GM19240 (cell line): ENCODE measurements around the gene SLAMF1.
"Not testable (repeated sequence)": the region's sequence is repeated elsewhere in the genome, so short reads cannot be mapped to it uniquely, and the experiment has no call there.

Experiments
- DNase-seq: peaks from one replicate; pipeline ENCODE4 v3.0.0; 2011; ENCODE audit warnings: low spot score; ENCODE audit not compliant: insufficient read length

Gene SLAMF1

GRCh38 chr1:160640359-160641123 lies 6.3 kb downstream of the SLAMF1 start:
- no peak for DNase-seq

- no peak for DNase-seq
Measured at GRCh38 chr1:160639652-160640051, 7.2 kb downstream of the SLAMF1 start.

- no peak for DNase-seq
Measured at GRCh38 chr1:160638926-160639325, 7.9 kb downstream of the SLAMF1 start.

- DNase-seq, result no peak
Measured at GRCh38 chr1:160638540-160638857, 8.3 kb downstream of the SLAMF1 start.

- DNase-seq, result no peak
Measured at GRCh38 chr1:160637821-160638539, 8.9 kb downstream of the SLAMF1 start.

GRCh38 chr1:160637065-160637464 lies 9.8 kb downstream of the SLAMF1 start:
- DNase-seq, result no peak

- no peak for DNase-seq
Measured at GRCh38 chr1:160636547-160636946, 10.3 kb downstream of the SLAMF1 start.

- no peak for DNase-seq
Measured at GRCh38 chr1:160636076-160636475, 10.8 kb downstream of the SLAMF1 start.

- no peak for DNase-seq
Measured at GRCh38 chr1:160634543-160635491, 12.0 kb downstream of the SLAMF1 start.

- DNase-seq, result no peak
Measured at GRCh38 chr1:160633330-160633903, 13.4 kb downstream of the SLAMF1 start.

GRCh38 chr1:160631983-160632625 lies 14.7 kb downstream of the SLAMF1 start:
- no peak for DNase-seq

GRCh38 chr1:160630523-160631451 lies 16.1 kb downstream of the SLAMF1 start:
- DNase-seq, result no peak

GRCh38 chr1:160629286-160630210 lies 17.3 kb downstream of the SLAMF1 start:
- DNase-seq, result no peak

GRCh38 chr1:160628799-160629263 lies 18.0 kb downstream of the SLAMF1 start:
- no peak for DNase-seq

GRCh38 chr1:160627677-160628289 lies 19.1 kb downstream of the SLAMF1 start:
- not testable (repeated sequence) for DNase-seq

- DNase-seq, result no peak
Measured at GRCh38 chr1:160626509-160627342, 20.1 kb downstream of the SLAMF1 start.

- no peak for DNase-seq
Measured at GRCh38 chr1:160625725-160626498, 20.9 kb downstream of the SLAMF1 start.
